GM12874 (cell line): ENCODE data around the gene SCNN1A.

ENCODE experiments used
- TF ChIP-seq, protein P1 (sequence below): IDR thresholded peaks from 2 replicates; pipeline ENCODE4 v1.5.1; 2011; ENCODE audit warnings: low read depth, mild to moderate bottlenecking, control low read depth, low read length, moderate library complexity; ENCODE audit not compliant: insufficient read depth

SCNN1A gene

DNA sequence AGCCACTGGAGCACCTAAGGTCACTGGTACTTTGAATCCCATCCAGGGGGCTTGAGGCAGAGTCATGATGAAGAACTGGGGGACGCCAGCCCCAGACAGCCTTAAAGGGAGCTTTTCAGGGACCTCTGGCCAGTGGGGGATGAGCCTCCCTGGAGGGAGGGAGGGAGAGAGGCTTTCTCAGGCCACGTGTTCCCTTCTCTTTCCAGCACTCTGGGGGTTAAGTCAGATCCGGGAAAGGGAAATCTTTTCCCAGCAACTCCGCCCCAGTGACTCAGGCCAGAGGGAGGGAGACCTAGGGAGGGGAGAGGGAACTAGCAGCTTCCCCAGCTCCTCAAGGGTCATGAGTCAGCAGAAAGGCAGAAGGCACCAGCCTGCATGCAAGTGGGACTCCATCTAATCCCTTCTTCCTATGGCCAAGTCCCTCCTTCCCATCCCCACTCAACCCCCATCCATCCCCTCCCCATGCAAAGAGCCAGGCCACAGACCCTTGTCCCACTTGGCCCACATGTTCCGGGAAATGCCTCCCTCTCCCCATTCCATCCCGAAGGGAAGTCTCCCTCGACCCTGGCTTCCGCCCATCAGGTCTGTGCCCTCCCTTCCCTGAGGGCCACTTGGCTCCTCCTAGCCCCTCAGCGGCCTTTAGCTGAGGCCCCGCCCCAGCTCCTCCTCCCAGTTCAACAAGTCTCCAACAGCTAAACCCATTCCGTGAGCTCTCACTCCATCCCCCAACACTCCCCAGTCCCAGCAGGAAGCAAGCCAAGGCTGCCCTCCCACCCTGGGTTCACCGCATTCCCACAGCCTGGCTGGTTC, 39.1 kb downstream of the SCNN1A start:
- TF ChIP-seq, protein P1, sequence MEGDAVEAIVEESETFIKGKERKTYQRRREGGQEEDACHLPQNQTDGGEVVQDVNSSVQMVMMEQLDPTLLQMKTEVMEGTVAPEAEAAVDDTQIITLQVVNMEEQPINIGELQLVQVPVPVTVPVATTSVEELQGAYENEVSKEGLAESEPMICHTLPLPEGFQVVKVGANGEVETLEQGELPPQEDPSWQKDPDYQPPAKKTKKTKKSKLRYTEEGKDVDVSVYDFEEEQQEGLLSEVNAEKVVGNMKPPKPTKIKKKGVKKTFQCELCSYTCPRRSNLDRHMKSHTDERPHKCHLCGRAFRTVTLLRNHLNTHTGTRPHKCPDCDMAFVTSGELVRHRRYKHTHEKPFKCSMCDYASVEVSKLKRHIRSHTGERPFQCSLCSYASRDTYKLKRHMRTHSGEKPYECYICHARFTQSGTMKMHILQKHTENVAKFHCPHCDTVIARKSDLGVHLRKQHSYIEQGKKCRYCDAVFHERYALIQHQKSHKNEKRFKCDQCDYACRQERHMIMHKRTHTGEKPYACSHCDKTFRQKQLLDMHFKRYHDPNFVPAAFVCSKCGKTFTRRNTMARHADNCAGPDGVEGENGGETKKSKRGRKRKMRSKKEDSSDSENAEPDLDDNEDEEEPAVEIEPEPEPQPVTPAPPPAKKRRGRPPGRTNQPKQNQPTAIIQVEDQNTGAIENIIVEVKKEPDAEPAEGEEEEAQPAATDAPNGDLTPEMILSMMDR, result no peak

DNA sequence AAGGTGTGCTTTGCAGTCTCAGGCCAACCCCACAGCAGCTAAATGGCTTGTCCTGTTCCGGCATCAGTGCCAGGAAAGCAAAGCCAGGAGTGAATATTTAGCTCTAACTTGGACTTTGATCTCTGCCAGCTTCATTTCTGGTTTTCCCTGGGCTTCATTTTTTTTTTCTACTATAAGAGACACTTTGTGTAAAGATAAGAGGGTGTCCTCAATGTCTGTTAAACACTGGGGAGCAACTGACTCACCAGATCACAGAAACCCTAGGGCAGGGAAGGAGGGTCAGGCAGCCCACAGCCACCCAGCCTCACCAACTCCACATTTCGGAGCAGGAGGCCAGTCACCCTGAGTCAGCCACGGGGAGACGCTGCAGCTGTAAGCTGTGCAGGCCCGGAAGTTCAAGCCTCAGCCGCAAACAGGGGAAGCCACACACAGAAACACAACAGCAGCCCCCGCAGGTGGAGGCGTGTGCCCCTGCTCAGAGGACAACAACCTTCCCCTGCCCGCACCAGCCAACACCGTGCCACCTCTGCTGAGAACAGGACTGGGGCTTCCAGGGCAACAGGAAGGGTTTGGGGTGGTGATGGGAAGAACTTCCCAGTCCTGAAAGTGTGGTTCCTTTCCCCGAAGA, 39.8 kb downstream of the SCNN1A start:
- TF ChIP-seq, protein P1, result peak; percentile 88

DNA sequence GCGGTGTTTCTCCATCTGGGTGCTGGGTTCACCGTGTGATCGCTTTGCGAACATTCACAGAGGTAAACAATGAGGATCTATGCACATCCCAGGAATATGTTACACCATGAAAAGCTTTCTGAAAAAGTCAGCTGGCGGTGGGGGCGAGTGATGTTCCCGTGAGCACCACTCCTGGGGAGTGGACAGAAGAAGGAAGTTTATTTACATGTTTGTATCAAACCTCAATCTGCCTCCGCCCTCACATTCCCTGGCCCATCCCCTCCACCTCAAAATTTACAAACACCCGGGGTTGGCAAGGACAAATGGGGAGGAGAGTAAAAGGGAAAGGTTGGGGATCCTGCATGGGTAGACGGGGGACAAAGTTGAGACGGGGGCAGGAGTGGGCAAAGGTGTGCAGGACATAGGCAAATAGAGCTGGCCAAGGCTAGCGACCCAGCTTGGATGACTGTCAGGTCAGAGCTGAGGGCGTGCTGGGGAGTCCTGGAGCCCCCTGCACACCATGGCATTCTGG, 40.4 kb downstream of the SCNN1A start:
- TF ChIP-seq, protein P1, result no peak

DNA sequence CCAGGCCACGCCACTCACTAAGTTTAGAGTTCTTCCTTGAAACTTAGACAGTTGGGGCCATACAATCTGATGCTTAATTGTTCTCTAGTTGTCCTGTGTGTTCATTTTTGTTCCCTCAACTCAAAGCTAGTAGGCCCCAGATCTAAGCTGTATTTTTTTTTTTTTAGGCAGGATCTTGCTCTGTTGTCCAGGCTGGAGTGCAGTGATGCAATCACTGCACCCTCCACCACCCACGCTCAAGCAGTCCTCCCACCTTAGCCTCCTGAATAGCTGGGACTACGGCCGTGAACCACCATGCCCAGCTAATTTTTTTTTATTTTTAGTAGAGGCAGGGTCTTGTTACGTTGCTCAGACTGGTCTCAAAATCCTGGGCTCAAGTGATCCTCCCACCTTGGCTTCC, 41.0 kb downstream of the SCNN1A start:
- TF ChIP-seq, protein P1, result no peak

DNA sequence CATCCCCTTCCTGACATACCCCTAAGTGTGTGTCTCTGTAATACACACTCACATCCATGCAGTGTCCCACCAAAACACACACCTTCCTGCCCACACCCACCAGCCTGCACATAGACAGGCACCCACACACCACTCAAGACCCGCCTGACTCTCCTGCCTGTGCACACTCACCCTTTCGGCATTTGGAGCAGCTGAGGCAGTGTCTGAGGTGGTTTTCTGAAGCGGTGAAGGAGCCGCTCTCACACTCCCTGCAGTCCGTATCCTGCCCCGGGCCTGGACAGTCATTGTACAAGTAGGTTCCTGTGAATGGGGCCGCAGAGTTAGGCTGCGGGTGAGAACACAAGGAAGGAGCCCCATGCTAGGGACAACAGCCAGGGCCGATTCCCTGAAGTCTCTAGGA, 41.8 kb downstream of the SCNN1A start:
- TF ChIP-seq, protein P1, result no peak

DNA sequence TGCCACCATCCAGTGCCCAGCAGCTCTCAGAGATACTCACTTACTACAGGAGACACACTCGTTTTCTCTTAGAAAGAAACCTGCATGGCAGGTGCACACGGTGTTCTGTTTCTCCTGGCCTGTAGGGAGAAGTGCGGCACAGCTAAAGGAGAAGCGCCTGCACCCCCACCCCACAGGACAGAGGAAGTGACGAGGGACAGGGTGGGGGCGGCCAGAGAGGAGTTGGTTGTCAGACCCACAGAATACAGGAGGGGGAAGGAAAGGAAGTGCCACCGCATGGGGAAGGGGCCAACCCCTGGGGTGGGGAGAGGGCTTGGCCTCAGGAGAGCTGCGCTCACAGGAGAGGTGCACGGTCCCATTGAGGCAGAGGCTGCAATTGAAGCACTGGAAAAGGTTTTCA, 42.3 kb downstream of the SCNN1A start:
- TF ChIP-seq, protein P1, result no peak

DNA sequence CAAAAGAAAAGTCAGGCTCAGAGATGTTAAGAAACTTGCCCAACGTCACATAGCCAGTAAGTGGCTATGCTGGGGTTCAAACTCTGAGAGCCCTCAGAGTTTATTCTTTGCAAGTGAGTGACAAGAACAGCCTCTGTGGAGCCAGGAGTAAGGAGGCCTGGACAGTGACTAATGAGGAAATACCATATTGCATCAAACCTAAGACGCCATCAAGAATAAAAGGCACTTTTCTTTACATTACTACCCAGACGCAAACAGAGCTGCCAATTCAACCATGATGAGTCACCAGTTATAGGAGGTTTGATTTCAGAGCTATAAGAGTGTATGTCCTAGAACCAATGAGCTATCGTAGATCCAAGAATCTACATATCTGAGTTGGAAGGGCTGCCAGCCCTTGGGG, 42.9 kb downstream of the SCNN1A start:
- TF ChIP-seq, protein P1, result no peak
